Neural crest cell (in vitro differentiated cells): ENCODE data around the gene AGTPBP1. TPM values are rescaled to one million over a fixed set of nuclear protein-coding genes. Genes with fewer than 3 reads are reported as not detected.

Experiments
- DNase-seq: peaks from one replicate; pipeline ENCODE4 v3.0.0; 2021; ENCODE audit warnings: low read depth, mixed read lengths, low spot score
- H3K27ac Mint-ChIP-seq: one replicate; pipeline ENCODE4 v1.8.0; 2021; ENCODE audit warnings: mild to moderate bottlenecking, mixed read lengths; ENCODE audit not compliant: unreplicated experiment
- H3K27me3 Mint-ChIP-seq: 2 replicates; pipeline ENCODE4 v1.8.0; 2021; ENCODE audit warnings: low read depth, mild to moderate bottlenecking, mixed read lengths
- H3K36me3 Mint-ChIP-seq: 2 replicates; pipeline ENCODE4 v1.8.0; 2021; ENCODE audit warnings: low read depth, mild to moderate bottlenecking, mixed read lengths
- H3K4me1 Mint-ChIP-seq: 2 replicates; pipeline ENCODE4 v1.8.0; 2021; ENCODE audit warnings: mixed read lengths
- H3K4me3 Mint-ChIP-seq: one replicate; pipeline ENCODE4 v1.8.0; 2021; ENCODE audit warnings: mild to moderate bottlenecking, mixed read lengths
- H3K9me3 Mint-ChIP-seq: 2 replicates; pipeline ENCODE4 v1.8.0; 2021; ENCODE audit warnings: mixed read lengths
- total RNA-seq: library from RNA; stranded (reverse); gene quantifications from 2 replicates; pipeline ENCODE4 v1.2.1, GENCODE V29; 2021
- TF ChIP-seq, protein P1 (sequence below): fragments of 200-600 bp; sonication (generic); conservative IDR thresholded peaks from 2 replicates; pipeline ENCODE4 v1.5.0; 2021; ENCODE audit warnings: antibody characterized with exemption, mild to moderate bottlenecking

AGTPBP1 gene
- total RNA-seq, 1 donor from 2014 or later = 43.0 TPM

DNA sequence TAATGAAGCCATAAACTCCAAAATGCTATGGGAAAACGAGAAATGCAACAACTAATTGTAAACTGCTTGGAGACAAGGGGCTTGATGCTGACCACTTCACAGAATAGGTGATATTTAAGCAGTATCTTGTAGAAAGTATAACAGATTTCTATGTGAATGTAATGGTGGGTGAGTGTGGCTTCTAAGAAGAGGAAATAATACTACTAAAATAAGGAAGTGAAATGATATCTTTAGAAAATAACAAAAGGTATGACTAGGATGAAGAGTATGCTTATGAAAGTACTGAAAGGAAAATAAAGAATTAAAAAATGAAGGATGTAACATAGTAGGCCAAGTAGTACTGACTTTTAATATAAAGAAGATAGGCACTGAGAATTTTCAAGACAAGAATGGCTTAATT is 94.2 kb downstream of the AGTPBP1 start:
- Mint-ChIP-seq H3K27ac (no peak overlapping the region), H3K4me1 (no peaks in the 10 kb centered on the region), H3K27me3 (no peaks in the 10 kb centered on the region), H3K4me3 (no peak overlapping the region), H3K9me3 (no peaks in the 10 kb centered on the region), H3K36me3 (peaks cover 18% of the 10 kb centered on the region)
- TF ChIP-seq, protein P1, sequence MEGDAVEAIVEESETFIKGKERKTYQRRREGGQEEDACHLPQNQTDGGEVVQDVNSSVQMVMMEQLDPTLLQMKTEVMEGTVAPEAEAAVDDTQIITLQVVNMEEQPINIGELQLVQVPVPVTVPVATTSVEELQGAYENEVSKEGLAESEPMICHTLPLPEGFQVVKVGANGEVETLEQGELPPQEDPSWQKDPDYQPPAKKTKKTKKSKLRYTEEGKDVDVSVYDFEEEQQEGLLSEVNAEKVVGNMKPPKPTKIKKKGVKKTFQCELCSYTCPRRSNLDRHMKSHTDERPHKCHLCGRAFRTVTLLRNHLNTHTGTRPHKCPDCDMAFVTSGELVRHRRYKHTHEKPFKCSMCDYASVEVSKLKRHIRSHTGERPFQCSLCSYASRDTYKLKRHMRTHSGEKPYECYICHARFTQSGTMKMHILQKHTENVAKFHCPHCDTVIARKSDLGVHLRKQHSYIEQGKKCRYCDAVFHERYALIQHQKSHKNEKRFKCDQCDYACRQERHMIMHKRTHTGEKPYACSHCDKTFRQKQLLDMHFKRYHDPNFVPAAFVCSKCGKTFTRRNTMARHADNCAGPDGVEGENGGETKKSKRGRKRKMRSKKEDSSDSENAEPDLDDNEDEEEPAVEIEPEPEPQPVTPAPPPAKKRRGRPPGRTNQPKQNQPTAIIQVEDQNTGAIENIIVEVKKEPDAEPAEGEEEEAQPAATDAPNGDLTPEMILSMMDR = no peak
- DNase-seq = no peak

DNA sequence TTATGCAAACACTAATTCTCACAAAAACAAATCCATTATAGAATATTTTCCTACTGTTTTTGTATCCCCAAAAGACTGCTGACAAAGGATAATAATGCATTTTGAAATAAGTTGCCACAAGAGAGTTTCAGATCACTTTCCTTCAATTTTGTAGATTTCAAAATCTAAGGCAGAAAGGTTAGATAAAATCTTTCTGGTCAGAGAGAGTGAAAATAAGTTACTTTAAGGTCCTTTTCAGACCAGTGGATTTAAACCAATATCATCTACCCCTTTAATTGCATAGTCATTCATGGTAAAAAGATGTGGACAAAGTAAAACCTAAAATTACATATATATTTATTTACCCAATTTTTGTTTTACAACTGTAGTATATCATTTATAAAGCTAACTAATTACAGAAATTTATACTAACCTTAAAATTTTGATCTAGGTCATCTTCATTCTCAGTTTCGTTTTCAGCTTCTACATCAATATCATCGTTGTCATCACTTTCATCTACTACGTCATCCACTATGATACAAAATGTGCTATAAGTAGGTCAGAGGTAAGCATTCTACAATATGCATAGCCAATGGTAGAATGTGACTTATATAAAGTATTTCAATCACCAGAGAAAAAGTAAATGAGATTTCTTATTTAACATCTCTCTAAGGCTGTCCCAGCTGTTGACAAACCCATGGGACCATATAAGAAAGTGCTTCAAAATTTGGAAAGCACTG is 95.7 kb downstream of the AGTPBP1 start:
- H3K27ac Mint-ChIP-seq = no peak overlapping the region
- no peak overlapping the region for H3K4me3 Mint-ChIP-seq
- H3K4me1 Mint-ChIP-seq = no peaks in the 10 kb centered on the region
- H3K36me3 Mint-ChIP-seq = peaks cover 19% of the 10 kb centered on the region
- TF ChIP-seq, protein P1 = no peak
- H3K27me3 Mint-ChIP-seq = no peaks in the 10 kb centered on the region
- no peak for DNase-seq
- H3K9me3 Mint-ChIP-seq = no peaks in the 10 kb centered on the region

DNA sequence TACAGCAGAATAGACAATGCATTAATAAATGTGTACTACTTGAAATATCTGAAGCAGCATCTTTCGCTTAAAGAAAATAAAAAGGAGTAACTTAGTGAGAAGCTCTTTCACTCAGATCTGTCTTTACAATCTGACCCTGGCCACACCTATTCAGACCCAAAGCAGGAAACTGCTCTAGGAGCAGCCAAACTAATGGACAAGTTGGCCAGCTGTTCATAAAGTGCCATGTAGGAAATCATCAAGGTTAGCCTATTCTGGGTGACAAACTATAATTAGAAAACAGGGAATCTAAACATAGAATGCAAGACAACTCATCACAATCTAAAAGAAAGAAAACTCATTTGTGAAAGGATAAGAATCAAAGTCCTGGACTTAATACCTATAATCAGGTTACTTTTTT is 101.3 kb downstream of the AGTPBP1 start:
- DNase-seq = no peak
- Mint-ChIP-seq H3K4me3 (no peak overlapping the region), H3K9me3 (no peaks in the 10 kb centered on the region), H3K4me1 (peaks cover 20% of the 10 kb centered on the region), H3K27ac (no peak overlapping the region), H3K36me3 (peaks cover 5% of the 10 kb centered on the region), H3K27me3 (no peaks in the 10 kb centered on the region)
- TF ChIP-seq, protein P1 = no peak

DNA sequence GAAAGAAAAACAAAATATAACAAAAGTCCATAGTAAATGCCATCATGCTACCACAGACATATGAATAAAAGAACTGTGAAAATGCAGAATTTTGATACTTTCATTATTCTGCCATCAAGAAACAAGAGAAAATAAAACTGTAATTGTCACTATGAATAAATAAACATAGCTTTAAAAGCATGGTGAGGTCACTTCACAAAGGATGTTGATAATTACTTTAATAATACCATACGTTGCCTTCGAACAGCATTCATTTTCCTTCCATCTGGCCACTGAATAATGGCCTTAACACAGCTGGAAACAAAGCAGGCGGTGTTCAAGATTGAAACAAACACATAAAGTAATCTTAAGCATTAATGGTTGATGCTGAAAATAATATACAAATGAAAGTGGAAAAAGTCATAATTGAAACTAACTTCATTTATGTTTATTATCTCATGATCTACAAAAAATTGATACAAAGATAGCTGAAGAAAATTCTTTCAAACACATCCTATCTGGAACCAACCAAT is 102.0 kb downstream of the AGTPBP1 start:
- TF ChIP-seq, protein P1 = no peak
- H3K9me3 Mint-ChIP-seq = no peaks in the 10 kb centered on the region
- H3K4me1 Mint-ChIP-seq = peaks cover 20% of the 10 kb centered on the region
- H3K27me3 Mint-ChIP-seq = no peaks in the 10 kb centered on the region
- H3K4me3 Mint-ChIP-seq = no peak overlapping the region
- no peak overlapping the region for H3K27ac Mint-ChIP-seq
- no peak for DNase-seq
- H3K36me3 Mint-ChIP-seq = peaks cover 5% of the 10 kb centered on the region

DNA sequence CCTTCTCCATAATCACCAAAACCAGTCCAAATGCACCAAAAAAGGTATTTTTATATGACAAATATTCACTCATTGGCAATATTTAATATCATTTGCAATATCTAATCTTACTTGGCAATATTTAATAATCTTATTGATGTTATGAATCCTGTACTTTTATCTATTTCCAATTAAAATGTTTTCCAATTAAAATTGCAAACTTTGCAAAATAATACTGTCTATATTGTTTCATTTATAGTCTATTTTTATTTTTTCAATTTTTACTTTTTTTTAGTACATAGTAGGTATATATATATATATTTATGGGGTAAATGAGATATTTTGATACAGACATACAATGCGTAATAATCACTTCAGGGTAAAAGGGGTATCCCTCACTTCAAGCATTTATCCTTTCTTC is 109.9 kb downstream of the AGTPBP1 start:
- Mint-ChIP-seq H3K27me3 (no peaks in the 10 kb centered on the region), H3K36me3 (peaks cover 7% of the 10 kb centered on the region), H3K27ac (no peak overlapping the region), H3K4me3 (no peak overlapping the region), H3K4me1 (peaks cover 5% of the 10 kb centered on the region), H3K9me3 (no peaks in the 10 kb centered on the region)
- DNase-seq = no peak
- TF ChIP-seq, protein P1 = no peak
